Stomach (tissue), 4 donors: Measurements from ENCODE around the gene BMP3.

Source experiments
- CTCF ChIP-seq, 7 experiments: fragments of 450-650 bp in 4 of 7; fragments of 200-600 bp in 3 of 7; sonication (generic) in 3 of 7; IDR thresholded peaks; one replicate each; pipeline ENCODE4 v1.5.1; 2016 to 2019; ENCODE audit warnings: antibody characterized with exemption in 7 of 7, control low read depth in 2 of 7, mild to moderate bottlenecking in 1 of 7
- EP300 ChIP-seq: sonication (generic); formaldehyde crosslinking; IDR thresholded peaks from one replicate; pipeline ENCODE4 v1.6.1; 2017; ENCODE audit warnings: antibody characterized with exemption
- POLR2A ChIP-seq, 4 donors: fragments of 450-650 bp; IDR thresholded peaks; one replicate each; pipeline ENCODE4 v1.6.1; 2016; ENCODE audit warnings: antibody characterized with exemption in 4 of 4, control low read depth in 2 of 4, mild to moderate bottlenecking in 1 of 4, moderate library complexity in 1 of 4
- POLR2AphosphoS5 ChIP-seq, 3 donors: sonication (generic); formaldehyde crosslinking; IDR thresholded peaks; one replicate each; pipeline ENCODE4 v1.6.1; 2016; ENCODE audit warnings: antibody characterized with exemption in 3 of 3

- TF ChIP-seq POLR2A (IDR thresholded peaks at IDR 0.05) (no peak), CTCF (IDR thresholded peaks at IDR 0.05) (no peak), POLR2AphosphoS5 (IDR thresholded peaks at IDR 0.05) (no peak), EP300 (no peak)
These were observed at the start of gene BMP3 for GRCh38 chr4:81030061-81030980.
